Ascending aorta (tissue), 2 donors: Measurements from ENCODE around the gene INPP5A. TPM values are rescaled to one million over a fixed set of nuclear protein-coding genes. Genes with fewer than 3 reads are reported as not detected.

Experiments used
- DNase-seq, 2 donors: peaks; one replicate each; pipeline ENCODE4 v3.0.0-alpha.2; 2019; ENCODE audit warnings: low spot score in 2 of 2
- H3K27ac ChIP-seq, 2 donors: fragments of 200-600 bp; sonication (generic); one replicate each; pipeline ENCODE4 v1.5.1; 2016 to 2017; ENCODE audit warnings: mild to moderate bottlenecking in 1 of 2
- H3K27me3 ChIP-seq: fragments of 200-600 bp; sonication (generic); one replicate; pipeline ENCODE4 v1.5.1; 2017
- H3K36me3 ChIP-seq, 2 donors: fragments of 200-600 bp; sonication (generic); one replicate each; pipeline ENCODE4 v1.5.1; 2016
- H3K4me1 ChIP-seq, 2 donors: fragments of 200-600 bp; sonication (generic); one replicate each; pipeline ENCODE4 v1.5.1; 2016 to 2017; ENCODE audit warnings: mild to moderate bottlenecking in 1 of 2
- H3K4me3 ChIP-seq, 2 donors: fragments of 200-600 bp; sonication (generic); one replicate each; pipeline ENCODE4 v1.5.1; 2016 to 2017; ENCODE audit warnings: mild to moderate bottlenecking in 1 of 2
- H3K9me3 ChIP-seq, 2 donors: fragments of 200-600 bp; sonication (generic); one replicate each; pipeline ENCODE4 v1.5.1; 2016
- intact Hi-C: fragments of 100-400 bp; cut with DNase I; formaldehyde crosslinking; loops from one replicate; pipeline ENCODE4 v1.15.1; 2023
- total RNA-seq: library from RNA; depleted of rRNA; stranded (reverse); fragments of >200 nt; gene quantifications from one replicate; pipeline ENCODE4 v1.1.0, GENCODE V29; 2016
- TF ChIP-seq, protein P1 (sequence below), 3 experiments: fragments of 200-600 bp in 2 of 3; fragments of 450-650 bp in 1 of 3; sonication (generic) in 2 of 3; IDR thresholded peaks; one replicate each; pipeline ENCODE4 v1.5.1; 2016 to 2019; ENCODE audit warnings: antibody characterized with exemption in 3 of 3, mild to moderate bottlenecking in 1 of 3, moderate library complexity in 1 of 3

INPP5A gene
- total RNA-seq, 1 donor from 2014 or later: 81.2 TPM

DNA sequence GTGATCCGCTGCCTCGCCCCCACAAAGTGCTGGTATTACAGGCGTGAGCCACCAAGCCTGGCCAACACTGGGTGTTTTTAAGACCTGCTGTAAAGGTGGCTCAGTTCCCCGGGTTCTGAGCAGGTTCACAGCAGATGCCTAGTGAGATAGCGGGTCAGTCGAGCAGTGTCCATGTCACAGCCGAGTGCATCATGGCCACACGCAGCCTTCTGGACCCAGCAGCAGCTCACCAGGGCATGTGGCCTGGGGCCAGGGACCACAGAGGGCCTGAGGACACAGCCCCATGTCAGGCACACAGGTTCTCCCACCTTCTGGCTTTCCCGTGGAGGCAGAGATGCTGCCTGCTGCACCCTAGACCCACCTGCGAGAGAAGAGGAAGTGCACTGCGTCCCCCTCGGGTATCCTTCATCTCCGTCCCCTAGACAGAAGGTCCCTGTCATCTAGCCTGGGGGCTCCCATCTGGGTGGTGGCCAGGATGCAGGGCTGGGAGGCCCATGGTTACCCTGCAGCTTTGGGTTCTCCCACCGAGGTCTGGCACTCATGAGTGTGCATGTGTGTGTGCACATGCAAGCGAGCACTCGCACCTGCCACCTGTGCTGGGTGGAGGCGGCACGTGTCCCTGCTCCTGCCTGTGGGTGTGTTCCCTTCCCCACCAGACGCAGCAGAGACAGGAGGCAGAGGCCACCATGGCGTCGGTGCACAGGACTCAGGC lies 149.8 kb downstream of the INPP5A start:
- Histone ChIP-seq H3K27ac (no peak overlapping the region), H3K27me3 (no peaks in the 10 kb centered on the region), H3K36me3 (peaks cover 14 to 22% of the 10 kb centered on the region in 2 donors), H3K9me3 (no peaks in the 10 kb centered on the region), H3K4me3 (no peak overlapping the region), H3K4me1 (peaks cover 3 to 13% of the 10 kb centered on the region in 2 donors)
- intact Hi-C loops: no loop called here
- DNase-seq: peak in 1 of 2 donors; percentile 56
- TF ChIP-seq, protein P1, sequence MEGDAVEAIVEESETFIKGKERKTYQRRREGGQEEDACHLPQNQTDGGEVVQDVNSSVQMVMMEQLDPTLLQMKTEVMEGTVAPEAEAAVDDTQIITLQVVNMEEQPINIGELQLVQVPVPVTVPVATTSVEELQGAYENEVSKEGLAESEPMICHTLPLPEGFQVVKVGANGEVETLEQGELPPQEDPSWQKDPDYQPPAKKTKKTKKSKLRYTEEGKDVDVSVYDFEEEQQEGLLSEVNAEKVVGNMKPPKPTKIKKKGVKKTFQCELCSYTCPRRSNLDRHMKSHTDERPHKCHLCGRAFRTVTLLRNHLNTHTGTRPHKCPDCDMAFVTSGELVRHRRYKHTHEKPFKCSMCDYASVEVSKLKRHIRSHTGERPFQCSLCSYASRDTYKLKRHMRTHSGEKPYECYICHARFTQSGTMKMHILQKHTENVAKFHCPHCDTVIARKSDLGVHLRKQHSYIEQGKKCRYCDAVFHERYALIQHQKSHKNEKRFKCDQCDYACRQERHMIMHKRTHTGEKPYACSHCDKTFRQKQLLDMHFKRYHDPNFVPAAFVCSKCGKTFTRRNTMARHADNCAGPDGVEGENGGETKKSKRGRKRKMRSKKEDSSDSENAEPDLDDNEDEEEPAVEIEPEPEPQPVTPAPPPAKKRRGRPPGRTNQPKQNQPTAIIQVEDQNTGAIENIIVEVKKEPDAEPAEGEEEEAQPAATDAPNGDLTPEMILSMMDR (IDR thresholded peaks at IDR 0.05): no peak

DNA sequence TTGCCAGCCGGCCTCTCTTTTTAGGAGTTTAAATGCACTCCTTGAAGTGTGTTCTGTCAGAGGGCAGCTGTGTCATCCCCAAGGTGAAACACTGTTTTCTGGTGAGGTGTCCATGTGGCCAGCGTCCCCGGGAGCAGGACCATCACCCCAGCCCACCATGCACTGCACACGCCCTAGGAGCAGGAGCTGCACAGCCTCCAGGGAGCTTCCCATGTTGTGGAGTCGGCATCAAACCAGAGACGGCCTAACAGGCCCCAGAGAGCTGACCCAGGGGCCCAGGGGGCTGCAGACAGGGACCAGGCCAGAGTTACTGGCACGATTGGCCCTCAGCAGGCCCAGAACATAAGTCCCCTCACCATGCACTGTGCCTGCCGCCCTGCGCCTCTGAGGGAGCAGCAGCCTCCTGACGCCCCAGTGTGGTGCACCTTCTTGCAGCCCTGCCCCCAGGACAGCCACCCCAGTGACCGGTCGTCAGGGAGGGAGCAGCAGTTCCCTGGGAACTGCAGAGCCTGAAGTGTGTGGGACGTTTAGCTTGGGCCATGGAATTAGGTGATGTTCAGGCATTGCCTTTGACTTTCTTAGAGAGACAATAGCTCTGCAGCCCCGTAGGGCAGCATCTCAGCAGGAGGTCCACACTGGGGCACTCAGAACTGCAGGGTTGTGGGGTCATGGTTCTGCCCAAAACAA lies 150.4 kb downstream of the INPP5A start:
- TF ChIP-seq, protein P1 (IDR thresholded peaks at IDR 0.05): no peak
- Histone ChIP-seq H3K4me1 (peaks cover 3 to 13% of the 10 kb centered on the region in 2 donors), H3K9me3 (no peaks in the 10 kb centered on the region), H3K27ac (no peak overlapping the region), H3K27me3 (no peaks in the 10 kb centered on the region), H3K4me3 (no peak overlapping the region), H3K36me3 (peaks cover 14 to 22% of the 10 kb centered on the region in 2 donors)
- intact Hi-C loops: no loop called here
- DNase-seq: peak in 1 of 2 donors; percentile 44

DNA sequence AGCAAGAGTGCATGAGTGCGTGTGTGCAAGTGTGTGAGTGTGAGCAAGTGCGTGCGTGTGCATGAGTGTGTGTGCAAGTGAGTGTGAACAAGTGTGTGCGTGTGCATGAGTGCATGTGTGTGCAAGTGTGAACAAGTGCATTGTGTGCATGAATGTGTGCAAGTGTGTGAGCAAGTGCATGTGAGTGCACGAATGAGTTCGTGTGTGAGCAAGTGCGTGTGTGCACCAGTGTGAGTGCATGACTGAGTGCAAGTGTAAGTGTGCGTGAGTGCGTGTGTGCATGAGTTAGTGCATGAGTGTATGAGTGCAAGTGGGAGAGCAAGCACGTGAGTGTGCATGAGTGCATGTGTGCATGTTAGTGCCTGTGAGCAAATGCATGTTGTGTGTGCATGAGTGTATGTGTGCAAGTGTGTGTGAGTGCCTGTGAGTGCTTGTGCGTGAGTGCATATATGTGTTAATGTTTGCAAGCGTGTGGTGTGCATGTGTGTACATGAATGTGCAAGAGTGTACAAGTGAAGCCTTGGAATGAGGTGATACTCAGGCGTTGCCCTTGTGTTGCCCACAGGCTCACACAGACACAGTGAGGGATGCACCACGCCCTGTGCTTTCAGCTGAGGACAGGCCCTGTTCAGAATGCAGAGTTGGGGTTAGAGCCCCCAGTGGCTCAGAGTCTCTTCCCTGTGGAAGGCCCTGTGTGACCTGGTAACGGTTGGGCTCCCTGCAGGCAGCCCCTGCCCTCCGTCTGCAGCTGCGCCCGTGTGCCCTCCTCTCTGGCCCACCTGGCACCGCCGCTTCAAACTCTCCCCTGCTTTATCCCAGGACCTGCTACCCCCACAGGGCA lies 151.2 kb downstream of the INPP5A start:
- TF ChIP-seq, protein P1 (IDR thresholded peaks at IDR 0.05): no peak

DNA sequence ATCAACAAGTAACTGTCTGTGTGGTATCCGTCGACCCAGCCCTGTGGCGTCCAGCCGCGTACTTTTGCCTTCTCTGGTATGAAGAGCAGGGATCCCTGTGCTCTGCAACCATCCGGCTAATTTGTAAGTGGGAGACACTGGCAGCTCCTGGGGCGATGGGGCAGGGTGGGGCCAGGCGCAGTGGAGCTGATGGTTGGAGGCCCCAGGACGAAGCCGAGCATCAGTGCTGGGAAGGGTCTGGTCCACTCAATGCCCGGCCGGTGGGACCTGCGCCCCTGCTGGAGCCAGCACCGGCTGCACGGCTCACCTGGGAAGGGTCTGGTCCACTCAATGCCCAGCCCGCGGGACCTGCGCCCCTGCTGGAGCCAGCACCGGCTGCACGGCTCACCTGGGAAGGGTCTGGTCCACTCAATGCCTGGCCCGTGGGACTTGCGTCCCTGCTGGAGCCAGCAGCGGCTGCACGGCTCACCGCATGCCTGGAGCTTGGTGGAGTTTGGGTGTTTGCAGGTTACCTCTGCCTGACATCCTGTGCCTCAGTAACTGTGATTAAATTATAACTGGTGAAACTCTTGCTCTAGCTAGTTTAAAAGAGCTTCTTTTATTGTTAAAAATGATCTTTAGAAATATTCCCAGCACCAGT lies 152.3 kb downstream of the INPP5A start:
- Histone ChIP-seq H3K4me1 (peaks cover 0 to 9% of the 10 kb centered on the region in 2 donors), H3K9me3 (no peaks in the 10 kb centered on the region), H3K36me3 (peaks cover 14 to 22% of the 10 kb centered on the region in 2 donors), H3K4me3 (no peak overlapping the region), H3K27me3 (no peaks in the 10 kb centered on the region), H3K27ac (no peak overlapping the region)
- intact Hi-C loops: no loop called here
- DNase-seq: peak in 1 of 2 donors; percentile 39
- TF ChIP-seq, protein P1 (IDR thresholded peaks at IDR 0.05): no peak

More for the DNA sequence above, 151.2 kb downstream of the INPP5A start:
- Histone ChIP-seq H3K4me1 (peaks cover 3 to 13% of the 10 kb centered on the region in 2 donors), H3K27ac (no peak overlapping the region), H3K36me3 (peaks cover 14 to 22% of the 10 kb centered on the region in 2 donors), H3K9me3 (no peaks in the 10 kb centered on the region), H3K4me3 (no peak overlapping the region), H3K27me3 (no peaks in the 10 kb centered on the region)
- intact Hi-C loops: no loop called here
- DNase-seq: peak in 1 of 2 donors; percentile 41

DNA sequence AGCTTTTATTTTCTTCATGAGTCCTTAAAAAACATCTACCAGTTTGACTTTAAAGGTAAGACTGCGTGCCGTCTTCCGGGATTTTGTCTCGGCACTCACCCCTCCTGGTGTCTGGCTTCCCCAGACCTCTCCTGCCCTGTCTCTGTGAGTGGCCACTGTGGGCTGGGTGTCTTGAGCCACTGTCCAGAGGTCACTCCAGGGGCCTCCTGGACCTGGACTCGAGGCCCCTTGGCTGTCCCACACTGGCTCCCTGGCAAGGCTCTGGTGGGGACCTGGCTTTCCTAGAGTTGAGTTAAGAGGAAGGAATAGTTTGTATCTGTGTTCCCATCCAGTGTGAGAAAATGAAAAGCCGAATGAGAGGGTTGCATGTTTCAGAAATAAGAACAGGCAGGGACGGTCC lies 152.8 kb downstream of the INPP5A start:
- Histone ChIP-seq H3K27me3 (no peaks in the 10 kb centered on the region), H3K4me1 (peaks cover 0 to 6% of the 10 kb centered on the region in 2 donors), H3K4me3 (no peak overlapping the region), H3K9me3 (no peaks in the 10 kb centered on the region), H3K27ac (no peak overlapping the region), H3K36me3 (peaks cover 14 to 22% of the 10 kb centered on the region in 2 donors)
- peak in 1 of 2 donors; percentile 30 for DNase-seq
- intact Hi-C loops: no loop called here
- TF ChIP-seq, protein P1 (IDR thresholded peaks at IDR 0.05): no peak
